Osteoblast (primary cell): Measurements from ENCODE around the gene PRDM11. TPM values are rescaled to one million over a fixed set of nuclear protein-coding genes. Genes with fewer than 3 reads are reported as not detected.

Source experiments
- DNase-seq: peaks from one replicate; pipeline ENCODE4 v3.0.0; 2011; ENCODE audit warnings: low spot score, mixed read lengths; ENCODE audit not compliant: insufficient read length; ENCODE audit errors: missing footprints
- H2AFZ ChIP-seq: 2 replicates; pipeline ENCODE4 v1.6.0; 2011; ENCODE audit warnings: mild to moderate bottlenecking, low read length
- H3K27ac ChIP-seq: 2 replicates; pipeline ENCODE4 v1.5.1; 2011; ENCODE audit warnings: mild to moderate bottlenecking, low read depth, low read length, moderate library complexity
- H3K27me3 ChIP-seq: 2 replicates; pipeline ENCODE4 v1.6.0; 2012; ENCODE audit warnings: mild to moderate bottlenecking, control low read depth, inconsistent platforms, low read length, moderate library complexity; ENCODE audit not compliant: insufficient read depth
- H3K36me3 ChIP-seq: 2 replicates; pipeline ENCODE4 v1.5.1; 2011; ENCODE audit warnings: mild to moderate bottlenecking, low read length, control low read depth, moderate library complexity; ENCODE audit not compliant: insufficient read depth
- H3K4me1 ChIP-seq: 2 replicates; pipeline ENCODE4 v1.5.1; 2011; ENCODE audit warnings: mild to moderate bottlenecking, low read length, control low read depth, moderate library complexity; ENCODE audit not compliant: insufficient read depth
- H3K4me2 ChIP-seq: 2 replicates; pipeline ENCODE4 v1.6.0; 2011; ENCODE audit warnings: mild to moderate bottlenecking, low read length; ENCODE audit not compliant: insufficient read depth
- H3K4me3 ChIP-seq: fragments of 200-600 bp; sonication (generic); 3 replicates; pipeline ENCODE4 v1.5.1; 2012; ENCODE audit warnings: mild to moderate bottlenecking, low read length, inconsistent platforms; ENCODE audit not compliant: insufficient read depth
- H3K79me2 ChIP-seq: 2 replicates; pipeline ENCODE4 v1.6.0; 2012; ENCODE audit warnings: mild to moderate bottlenecking, low read length, control low read depth, inconsistent platforms; ENCODE audit not compliant: insufficient read depth
- H3K9me3 ChIP-seq: 2 replicates; pipeline ENCODE4 v1.5.1; 2011; ENCODE audit warnings: low read depth, low read length, control low read depth
- H4K20me1 ChIP-seq: 2 replicates; pipeline ENCODE4 v1.6.0; 2012; ENCODE audit warnings: mild to moderate bottlenecking, low read length, control low read depth; ENCODE audit not compliant: insufficient read depth
- CTCF ChIP-seq: IDR thresholded peaks from 2 replicates; pipeline ENCODE4 v1.5.1; 2011; ENCODE audit warnings: mild to moderate bottlenecking, low read depth, low read length, moderate library complexity; ENCODE audit errors: extremely low read depth
- total RNA-seq: library from RNA; depleted of rRNA; stranded (reverse); fragments of >200 nt; gene quantifications from 2 replicates; pipeline ENCODE4 v1.2.3, GENCODE V29; 2012

PRDM11 gene
- total RNA-seq, 1 donor, result 5.4 TPM

- Histone ChIP-seq H4K20me1 (no peaks in the 10 kb centered on the region), H3K4me3 (no peak overlapping the region), H3K4me2 (no peak overlapping the region), H3K27ac (no peak overlapping the region), H3K27me3 (no peaks in the 10 kb centered on the region), H3K79me2 (no peaks in the 10 kb centered on the region), H3K4me1 (no peaks in the 10 kb centered on the region), H3K36me3 (no peaks in the 10 kb centered on the region), H3K9me3 (no peaks in the 10 kb centered on the region), H2AFZ (no peak overlapping the region)
- DNase-seq, result no peak
- no peak for TF ChIP-seq CTCF
These were observed 47.3 kb downstream of the PRDM11 start for GRCh38 chr11:45193695-45194094.

GRCh38 chr11:45204761-45205160 lies 58.3 kb downstream of the PRDM11 start:
- H2AFZ ChIP-seq, result no peak overlapping the region
- no peaks in the 10 kb centered on the region for H3K79me2 ChIP-seq
- no peak for DNase-seq
- no peak overlapping the region for H3K4me2 ChIP-seq
- no peaks in the 10 kb centered on the region for H3K36me3 ChIP-seq
- H3K9me3 ChIP-seq, result no peaks in the 10 kb centered on the region
- H3K27ac ChIP-seq, result no peak overlapping the region
- H3K27me3 ChIP-seq, result no peaks in the 10 kb centered on the region
- H3K4me1 ChIP-seq, result no peaks in the 10 kb centered on the region
- no peak for TF ChIP-seq CTCF
- H3K4me3 ChIP-seq, result no peak overlapping the region
- peaks cover 4% of the 10 kb centered on the region for H4K20me1 ChIP-seq

GRCh38 chr11:45205978-45206377 lies 59.5 kb downstream of the PRDM11 start:
- H3K4me2 ChIP-seq, result no peak overlapping the region
- peaks cover 4% of the 10 kb centered on the region for H4K20me1 ChIP-seq
- H3K9me3 ChIP-seq, result no peaks in the 10 kb centered on the region
- TF ChIP-seq CTCF, result no peak
- no peaks in the 10 kb centered on the region for H3K79me2 ChIP-seq
- no peak overlapping the region for H3K27ac ChIP-seq
- H3K27me3 ChIP-seq, result no peaks in the 10 kb centered on the region
- no peak overlapping the region for H2AFZ ChIP-seq
- H3K4me3 ChIP-seq, result no peak overlapping the region
- no peak for DNase-seq
- H3K36me3 ChIP-seq, result no peaks in the 10 kb centered on the region
- H3K4me1 ChIP-seq, result no peaks in the 10 kb centered on the region

- Histone ChIP-seq H3K4me2 (no peak overlapping the region), H4K20me1 (peaks cover 4% of the 10 kb centered on the region), H3K36me3 (no peaks in the 10 kb centered on the region), H3K4me3 (no peak overlapping the region), H3K79me2 (no peaks in the 10 kb centered on the region), H3K27me3 (no peaks in the 10 kb centered on the region), H3K9me3 (no peaks in the 10 kb centered on the region), H3K4me1 (no peaks in the 10 kb centered on the region), H3K27ac (no peak overlapping the region), H2AFZ (no peak overlapping the region)
- DNase-seq, result no peak
- TF ChIP-seq CTCF, result no peak
These were observed 61.7 kb downstream of the PRDM11 start for GRCh38 chr11:45208135-45208534.
